Right ventricle myocardium inferior (tissue), 1 donor: ENCODE data around the gene CIDEA. TPM values are rescaled to one million over a fixed set of nuclear protein-coding genes. Genes with fewer than 3 reads are reported as not detected.

ENCODE experiments used
- total RNA-seq: library from RNA; stranded (reverse); fragmentation: NEBNext Ultra II Directional; extraction: Animal tissue kit (Norgen Biotek cat#: 25700); gene quantifications from one replicate; pipeline ENCODE4 v1.2.1, GENCODE V29; 2021
- donor health status: DM: no; HTN: yes; CAD: no; lungs with severe emphysema.

CIDEA gene
- total RNA-seq, 1 donor from 2014 or later = 1.7 TPM

Other genes starting within 250 kb of the CIDEA start
- not detected for gene ANKRD62, start 160.5 kb upstream of the CIDEA start, total RNA-seq
- 132 TPM for gene TUBB6, start 53.9 kb downstream of the CIDEA start, total RNA-seq
- 140 TPM for gene AFG3L2, start 122.9 kb downstream of the CIDEA start, total RNA-seq
- gene PRELID3A, start 153.6 kb downstream of the CIDEA start, total RNA-seq = 1.9 TPM